Panc1 (cell line): ENCODE results near the gene MEAK7. TPM values are rescaled to one million over a fixed set of nuclear protein-coding genes. Genes with fewer than 3 reads are reported as not detected.

Experiments used
- ATAC-seq: fragments of 200-7000 bp; cut with Tn5 transposase; 2 replicates; pipeline ENCODE4 v1.9.1; 2020; ENCODE audit warnings: mild to moderate bottlenecking, moderate library complexity
- BruUV-seq: library from RNA; stranded (reverse); fragments of 400-500 nt; replicated peaks from 2 replicates; lab custom pipeline; 2021; lab: Mats Ljungman, UMichigan
- CTCF ChIA-PET: fragments of 300-600 bp; sonication (Branson Sonifier 250); formaldehyde crosslinking; loops from one replicate; lab custom pipeline; 2022; ENCODE audit warnings: antibody characterized with exemption; lab: Charles Lee
- POLR2A ChIA-PET: fragments of 300-600 bp; sonication (Branson Sonifier 250); formaldehyde crosslinking; loops from one replicate; lab custom pipeline; 2022; ENCODE audit warnings: antibody characterized with exemption; lab: Charles Lee
- DNase-seq: peaks from one replicate; pipeline ENCODE4 v3.0.0-alpha.2; 2010; ENCODE audit warnings: low read depth, low spot score
- H3K27ac ChIP-seq: 2 replicates; pipeline ENCODE4 v1.5.1; 2011; ENCODE audit warnings: mild to moderate bottlenecking, low read length, inconsistent platforms
- H3K27me3 ChIP-seq: fragments of 200-500 bp; sonication (Bioruptor generic); 2 replicates; pipeline ENCODE4 v1.6.0; 2014; ENCODE audit warnings: low read length, inconsistent platforms; ENCODE audit not compliant: control insufficient read depth, insufficient read depth
- H3K36me3 ChIP-seq: fragments of 200-500 bp; sonication (Bioruptor generic); 2 replicates; pipeline ENCODE4 v1.5.1; 2014; ENCODE audit warnings: inconsistent platforms, mild to moderate bottlenecking, low read length, moderate library complexity; ENCODE audit not compliant: control insufficient read depth, insufficient read depth
- H3K4me1 ChIP-seq: 2 replicates; pipeline ENCODE4 v1.5.1; 2011; ENCODE audit warnings: inconsistent platforms, mild to moderate bottlenecking, low read length, moderate library complexity; ENCODE audit not compliant: control insufficient read depth, insufficient read depth
- H3K4me3 ChIP-seq, 2 experiments: 2 replicates each; pipeline ENCODE4 v1.5.1; 2011 to 2012; ENCODE audit warnings: low read depth in 2 of 2, low read length in 2 of 2, mild to moderate bottlenecking in 2 of 2, inconsistent platforms in 1 of 2, moderate library complexity in 1 of 2
- H3K9me3 ChIP-seq: fragments of 200-500 bp; sonication (Bioruptor generic); 2 replicates; pipeline ENCODE4 v1.5.1; 2014; ENCODE audit warnings: low read depth, mild to moderate bottlenecking, inconsistent platforms, low read length, moderate library complexity; ENCODE audit not compliant: control insufficient read depth, insufficient read depth
- POLR2AphosphoS5 ChIP-seq: IDR thresholded peaks from 2 replicates; pipeline ENCODE4 v1.6.1; 2012; ENCODE audit warnings: mild to moderate bottlenecking, low read depth, low read length, moderate library complexity
- REST ChIP-seq, 2 experiments: IDR thresholded peaks; 2 replicates each; pipeline ENCODE4 v1.6.1; 2011 to 2012; ENCODE audit warnings: low read depth in 2 of 2, control low read depth in 1 of 2, low read length in 1 of 2, mild to moderate bottlenecking in 1 of 2, moderate library complexity in 1 of 2; ENCODE audit not compliant: insufficient read depth in 1 of 2
- SIN3A ChIP-seq: IDR thresholded peaks from 2 replicates; pipeline ENCODE4 v1.6.1; 2012; ENCODE audit warnings: low read depth, mild to moderate bottlenecking, low read length, moderate library complexity, borderline replicate concordance; ENCODE audit not compliant: insufficient read depth
- TCF7L2 ChIP-seq: IDR thresholded peaks from 2 replicates; pipeline ENCODE4 v1.6.1; 2011; ENCODE audit warnings: mild to moderate bottlenecking, low read depth, low read length, inconsistent platforms
- in situ Hi-C: cut with HindIII; loops from 2 replicates; pipeline ENCODE4 v1.10.0; 2016; ENCODE audit warnings: low sequenced_read_pairs, low pct_unique_long_range_greater_than_20kb
- intact Hi-C: fragments of 100-400 bp; cut with micrococcal nuclease; formaldehyde crosslinking; loops from one replicate; pipeline ENCODE4 v1.10.0; 2022; ENCODE audit not compliant: unreplicated experiment
- total RNA-seq: library from RNA; stranded (reverse); gene quantifications from one replicate; pipeline ENCODE4 v1.2.1, GENCODE V29; 2021; ENCODE audit not compliant: unreplicated experiment
- TF ChIP-seq, protein P1 (sequence below): fragments of 450-650 bp; IDR thresholded peaks from 2 replicates; pipeline ENCODE4 v1.5.1; 2017; ENCODE audit warnings: mild to moderate bottlenecking

MEAK7 gene
- total RNA-seq, 1 experiment from 2014 or later = 17.2 TPM

GRCh38 chr16:84502581-84502980, 1.9 kb downstream of the MEAK7 start:
- in situ Hi-C loops = no loop called here
- TF ChIP-seq, protein P1, sequence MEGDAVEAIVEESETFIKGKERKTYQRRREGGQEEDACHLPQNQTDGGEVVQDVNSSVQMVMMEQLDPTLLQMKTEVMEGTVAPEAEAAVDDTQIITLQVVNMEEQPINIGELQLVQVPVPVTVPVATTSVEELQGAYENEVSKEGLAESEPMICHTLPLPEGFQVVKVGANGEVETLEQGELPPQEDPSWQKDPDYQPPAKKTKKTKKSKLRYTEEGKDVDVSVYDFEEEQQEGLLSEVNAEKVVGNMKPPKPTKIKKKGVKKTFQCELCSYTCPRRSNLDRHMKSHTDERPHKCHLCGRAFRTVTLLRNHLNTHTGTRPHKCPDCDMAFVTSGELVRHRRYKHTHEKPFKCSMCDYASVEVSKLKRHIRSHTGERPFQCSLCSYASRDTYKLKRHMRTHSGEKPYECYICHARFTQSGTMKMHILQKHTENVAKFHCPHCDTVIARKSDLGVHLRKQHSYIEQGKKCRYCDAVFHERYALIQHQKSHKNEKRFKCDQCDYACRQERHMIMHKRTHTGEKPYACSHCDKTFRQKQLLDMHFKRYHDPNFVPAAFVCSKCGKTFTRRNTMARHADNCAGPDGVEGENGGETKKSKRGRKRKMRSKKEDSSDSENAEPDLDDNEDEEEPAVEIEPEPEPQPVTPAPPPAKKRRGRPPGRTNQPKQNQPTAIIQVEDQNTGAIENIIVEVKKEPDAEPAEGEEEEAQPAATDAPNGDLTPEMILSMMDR = no peak
- no peak for TF ChIP-seq TCF7L2
- TF ChIP-seq SIN3A = no peak
- no peak for TF ChIP-seq POLR2AphosphoS5
- no peak for TF ChIP-seq REST (IDR thresholded peaks at IDR 0.05; ENCODE audit: insufficient read depth in 1 of 2, low read depth in 2 of 2, low read length in 1 of 2)
- DNase-seq = no peak
- H3K4me3 ChIP-seq = no peak overlapping the region
- H3K4me1 ChIP-seq = peaks cover 27% of the 10 kb centered on the region
- no peaks in the 10 kb centered on the region for H3K27me3 ChIP-seq
- BruUV-seq = no TSS peak
- H3K27ac ChIP-seq = no peak overlapping the region
- ChIA-PET POLR2A (interaction anchor here (0.6 kb wide), 1 partner anchor 694 kb away, joined by 4 read pairs; no protein-coding TSS in a partner anchor), CTCF (no interaction called here)
- intact Hi-C loops = no loop called here
- no peaks in the 10 kb centered on the region for H3K9me3 ChIP-seq
- ATAC-seq = no peak
- no peaks in the 10 kb centered on the region; the same call in 1 of the 2 replicates for H3K36me3 ChIP-seq

DNA sequence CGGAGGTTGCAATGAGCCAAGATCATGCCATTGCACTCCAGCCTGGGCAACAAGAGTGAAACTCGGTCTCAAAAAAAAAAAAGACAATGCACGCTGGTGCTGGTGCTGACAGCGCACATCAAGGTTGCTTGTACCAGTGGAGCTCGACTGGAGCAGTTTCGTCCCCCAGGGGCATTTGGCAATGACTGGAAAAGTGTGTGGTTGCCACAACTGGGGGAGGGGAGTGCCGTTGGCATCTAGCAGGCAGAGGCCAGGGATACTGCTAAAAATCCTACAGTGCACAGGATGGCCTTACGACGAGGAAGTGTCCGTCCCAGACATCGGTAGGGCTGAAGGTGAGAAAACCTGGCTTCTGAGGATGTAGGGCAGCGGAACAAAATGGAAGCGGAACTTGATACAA, 2.4 kb downstream of the MEAK7 start:
- H3K27me3 ChIP-seq = no peaks in the 10 kb centered on the region
- ATAC-seq (no peak), DNase-seq (no peak)
- no TSS peak for BruUV-seq
- peaks cover 27% of the 10 kb centered on the region for H3K4me1 ChIP-seq
- POLR2A ChIA-PET = interaction anchor here (0.6 kb wide), 1 partner anchor 694 kb away, joined by 4 read pairs; no protein-coding TSS in a partner anchor
- in situ Hi-C loops (no loop called here), intact Hi-C loops (no loop called here)
- CTCF ChIA-PET = no interaction called here
- H3K4me3 ChIP-seq = no peak overlapping the region
- no peaks in the 10 kb centered on the region for H3K9me3 ChIP-seq
- H3K27ac ChIP-seq = no peak overlapping the region
- no peaks in the 10 kb centered on the region; the same call in 1 of the 2 replicates for H3K36me3 ChIP-seq
- TF ChIP-seq SIN3A (no peak), POLR2AphosphoS5 (no peak), REST (IDR thresholded peaks at IDR 0.05; ENCODE audit: insufficient read depth in 1 of 2, low read depth in 2 of 2, low read length in 1 of 2) (no peak), TCF7L2 (no peak)
- TF ChIP-seq, protein P1 = no peak
